MCF 10A (cell line): ENCODE measurements around the gene SLC6A19. TPM values are rescaled to one million over a fixed set of nuclear protein-coding genes. Genes with fewer than 3 reads are reported as not detected.
A peak's percentile ranks its signal among the peaks of the same experiment; 100 is the strongest.
"Not testable (repeated sequence)": the region's sequence is repeated elsewhere in the genome, so short reads cannot be mapped to it uniquely, and the experiment has no call there.

Experiments
- BruUV-seq: library from RNA; stranded (reverse); fragments of 400-500 nt; replicated peaks from 2 replicates; lab custom pipeline; 2021; lab: Mats Ljungman, UMichigan
- CTCF ChIA-PET: fragments of 300-600 bp; sonication (Branson Sonifier 250); formaldehyde crosslinking; extraction: SDS; loops from one replicate; lab custom pipeline; 2021; ENCODE audit warnings: antibody characterized with exemption, inconsistent platforms; lab: Yijun Ruan, JAX
- POLR2A ChIA-PET: fragments of 300-600, 350-650 bp; sonication (Branson Sonifier 250); formaldehyde crosslinking; extraction: SDS; loops from one replicate; lab custom pipeline; 2020; ENCODE audit warnings: antibody characterized with exemption, inconsistent platforms; lab: Yijun Ruan, JAX
- DNase-seq: peaks from one replicate; pipeline ENCODE4 v3.0.0-alpha.2; 2018; ENCODE audit not compliant: unreplicated experiment
- H3K27ac Mint-ChIP-seq: one replicate; pipeline ENCODE4 v1.8.0; 2022; ENCODE audit warnings: mild to moderate bottlenecking, low read depth, mixed read lengths; ENCODE audit not compliant: unreplicated experiment
- H3K27me3 Mint-ChIP-seq: one replicate; pipeline ENCODE4 v1.8.0; 2022; ENCODE audit warnings: mixed read lengths; ENCODE audit not compliant: insufficient read depth, unreplicated experiment
- H3K36me3 Mint-ChIP-seq: one replicate; pipeline ENCODE4 v1.8.0; 2022; ENCODE audit warnings: mild to moderate bottlenecking, moderate library complexity, mixed read lengths; ENCODE audit not compliant: insufficient read depth, unreplicated experiment
- H3K4me1 Mint-ChIP-seq: one replicate; pipeline ENCODE4 v1.8.0; 2022; ENCODE audit warnings: mixed read lengths; ENCODE audit not compliant: insufficient read depth, unreplicated experiment
- H3K4me3 Mint-ChIP-seq: one replicate; pipeline ENCODE4 v1.8.0; 2022; ENCODE audit warnings: mild to moderate bottlenecking, moderate library complexity, mixed read lengths; ENCODE audit not compliant: unreplicated experiment
- H3K9me3 Mint-ChIP-seq: one replicate; pipeline ENCODE4 v1.8.0; 2022; ENCODE audit warnings: mixed read lengths; ENCODE audit not compliant: unreplicated experiment
- intact Hi-C: fragments of 100-400 bp; cut with micrococcal nuclease; formaldehyde crosslinking; loops from 2 replicates; pipeline ENCODE4 v1.14.1; 2022
- total RNA-seq: library from RNA; stranded (reverse); gene quantifications from 2 replicates; pipeline ENCODE4 v1.2.3, GENCODE V29; 2022
- TF ChIP-seq, protein P1 (sequence below): fragments of 200-600 bp; IDR thresholded peaks from one replicate; pipeline ENCODE4 v1.8.0; 2022; ENCODE audit warnings: antibody characterized with exemption, mild to moderate bottlenecking; ENCODE audit not compliant: unreplicated experiment

Gene SLC6A19
- total RNA-seq, 1 experiment from 2014 or later, result not detected

- peaks cover 5% of the 10 kb centered on the region for H3K36me3 Mint-ChIP-seq
- no peaks in the 10 kb centered on the region for H3K4me1 Mint-ChIP-seq
- no peak overlapping the region for H3K27ac Mint-ChIP-seq
- peaks cover 21% of the 10 kb centered on the region for H3K27me3 Mint-ChIP-seq
- intact Hi-C loops, result no loop called here
- H3K4me3 Mint-ChIP-seq, result no peak overlapping the region
- POLR2A ChIA-PET, result no interaction called here
- CTCF ChIA-PET, result no interaction called here
- DNase-seq, result peak; percentile 21
- H3K9me3 Mint-ChIP-seq, result no peaks in the 10 kb centered on the region
- BruUV-seq, result no TSS peak
- TF ChIP-seq, protein P1, sequence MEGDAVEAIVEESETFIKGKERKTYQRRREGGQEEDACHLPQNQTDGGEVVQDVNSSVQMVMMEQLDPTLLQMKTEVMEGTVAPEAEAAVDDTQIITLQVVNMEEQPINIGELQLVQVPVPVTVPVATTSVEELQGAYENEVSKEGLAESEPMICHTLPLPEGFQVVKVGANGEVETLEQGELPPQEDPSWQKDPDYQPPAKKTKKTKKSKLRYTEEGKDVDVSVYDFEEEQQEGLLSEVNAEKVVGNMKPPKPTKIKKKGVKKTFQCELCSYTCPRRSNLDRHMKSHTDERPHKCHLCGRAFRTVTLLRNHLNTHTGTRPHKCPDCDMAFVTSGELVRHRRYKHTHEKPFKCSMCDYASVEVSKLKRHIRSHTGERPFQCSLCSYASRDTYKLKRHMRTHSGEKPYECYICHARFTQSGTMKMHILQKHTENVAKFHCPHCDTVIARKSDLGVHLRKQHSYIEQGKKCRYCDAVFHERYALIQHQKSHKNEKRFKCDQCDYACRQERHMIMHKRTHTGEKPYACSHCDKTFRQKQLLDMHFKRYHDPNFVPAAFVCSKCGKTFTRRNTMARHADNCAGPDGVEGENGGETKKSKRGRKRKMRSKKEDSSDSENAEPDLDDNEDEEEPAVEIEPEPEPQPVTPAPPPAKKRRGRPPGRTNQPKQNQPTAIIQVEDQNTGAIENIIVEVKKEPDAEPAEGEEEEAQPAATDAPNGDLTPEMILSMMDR, result no peak
These were observed 26.3 kb downstream of the SLC6A19 start for GRCh38 chr5:1227667-1228066.

GRCh38 chr5:1228120-1228519 lies 26.7 kb downstream of the SLC6A19 start:
- peaks cover 5% of the 10 kb centered on the region for H3K36me3 Mint-ChIP-seq
- BruUV-seq, result no TSS peak
- DNase-seq, result no peak
- ChIA-PET CTCF (no interaction called here), POLR2A (no interaction called here)
- H3K27me3 Mint-ChIP-seq, result peaks cover 21% of the 10 kb centered on the region
- H3K27ac Mint-ChIP-seq, result no peak overlapping the region
- H3K9me3 Mint-ChIP-seq, result no peaks in the 10 kb centered on the region
- TF ChIP-seq, protein P1, result no peak
- H3K4me1 Mint-ChIP-seq, result no peaks in the 10 kb centered on the region
- no peak overlapping the region for H3K4me3 Mint-ChIP-seq
- intact Hi-C loops, result no loop called here

DNA sequence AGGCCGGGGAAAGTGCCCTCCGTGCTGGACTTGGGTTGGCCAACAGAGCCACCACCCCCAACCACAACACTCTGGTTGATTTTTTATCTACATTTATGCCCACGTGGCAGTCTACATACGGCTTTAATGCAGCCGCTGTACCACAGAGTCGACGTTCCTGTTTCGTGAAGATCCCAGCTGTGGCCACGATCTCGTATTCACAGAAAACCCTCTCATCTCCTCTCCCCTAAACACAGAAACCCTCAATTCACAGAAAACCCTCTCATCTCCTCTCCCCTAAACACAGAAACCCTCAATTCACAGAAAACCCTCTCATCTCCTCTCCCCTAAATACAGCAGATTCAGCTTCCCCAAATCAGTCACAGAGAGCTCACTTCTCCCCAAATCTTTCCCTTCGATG lies 27.6 kb downstream of the SLC6A19 start:
- H3K36me3 Mint-ChIP-seq, H3K27ac Mint-ChIP-seq, intact Hi-C loops, BruUV-seq, POLR2A ChIA-PET, DNase-seq, CTCF ChIA-PET, H3K9me3 Mint-ChIP-seq, H3K4me1 Mint-ChIP-seq, H3K4me3 Mint-ChIP-seq: not testable (repeated sequence)
- H3K27me3 Mint-ChIP-seq, result peaks cover 21% of the 10 kb centered on the region

GRCh38 chr5:1229822-1230221 lies 28.4 kb downstream of the SLC6A19 start:
- Mint-ChIP-seq H3K4me3 (no peak overlapping the region), H3K36me3 (peaks cover 5% of the 10 kb centered on the region), H3K27me3 (peaks cover 21% of the 10 kb centered on the region), H3K4me1 (no peaks in the 10 kb centered on the region), H3K9me3 (no peaks in the 10 kb centered on the region), H3K27ac (no peak overlapping the region)
- ChIA-PET CTCF (no interaction called here), POLR2A (no interaction called here)
- no peak for DNase-seq
- no TSS peak for BruUV-seq
- TF ChIP-seq, protein P1, result no peak
- intact Hi-C loops, result no loop called here

DNA sequence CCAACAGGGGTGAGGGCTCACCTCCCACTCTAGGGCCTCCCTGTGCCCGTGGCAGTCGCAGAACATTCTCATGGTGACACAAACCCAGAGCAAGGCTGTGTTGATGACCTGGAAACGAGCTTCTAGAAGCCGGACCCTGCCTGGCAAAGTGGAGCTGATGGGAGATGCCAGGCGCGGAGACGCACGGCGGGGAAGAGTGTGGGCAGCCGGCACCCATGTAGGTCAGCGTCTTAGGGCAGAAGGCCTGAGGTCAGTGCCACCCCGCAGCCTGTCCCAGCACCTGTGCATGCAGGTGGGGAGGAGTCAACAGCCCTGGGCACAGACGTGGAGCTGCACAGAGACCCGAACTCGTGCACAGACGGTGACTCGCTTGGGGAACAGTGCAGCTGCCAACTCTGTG lies 29.2 kb downstream of the SLC6A19 start:
- TF ChIP-seq, protein P1, result no peak
- ChIA-PET POLR2A (no interaction called here), CTCF (interaction anchor here (0.5 kb wide), 1 partner anchor 25 kb away, joined by 5 read pairs; no protein-coding TSS in a partner anchor)
- no peak overlapping the region for H3K4me3 Mint-ChIP-seq
- H3K9me3 Mint-ChIP-seq, result peaks cover 1% of the 10 kb centered on the region
- peaks cover 19% of the 10 kb centered on the region for H3K27me3 Mint-ChIP-seq
- BruUV-seq, result no TSS peak
- peaks cover 5% of the 10 kb centered on the region for H3K36me3 Mint-ChIP-seq
- intact Hi-C loops, result no loop called here
- no peaks in the 10 kb centered on the region for H3K4me1 Mint-ChIP-seq
- no peak overlapping the region for H3K27ac Mint-ChIP-seq
- no peak for DNase-seq
